GM19397 (cell line): Measurements from ENCODE around the gene KLF6.

Experiments
- ATAC-seq: cut with Tn5 transposase; IDR thresholded peaks from one replicate; pipeline ENCODE4 v1.9.1; 2021; ENCODE audit warnings: mild to moderate bottlenecking, moderate library complexity; ENCODE audit not compliant: unreplicated experiment

KLF6 gene

GRCh38 chr10:3790272-3790671, 5.3 kb upstream of the KLF6 start:
- ATAC-seq = no peak

- ATAC-seq = no peak
Observed at GRCh38 chr10:3789621-3790020, 4.6 kb upstream of the KLF6 start.

DNA sequence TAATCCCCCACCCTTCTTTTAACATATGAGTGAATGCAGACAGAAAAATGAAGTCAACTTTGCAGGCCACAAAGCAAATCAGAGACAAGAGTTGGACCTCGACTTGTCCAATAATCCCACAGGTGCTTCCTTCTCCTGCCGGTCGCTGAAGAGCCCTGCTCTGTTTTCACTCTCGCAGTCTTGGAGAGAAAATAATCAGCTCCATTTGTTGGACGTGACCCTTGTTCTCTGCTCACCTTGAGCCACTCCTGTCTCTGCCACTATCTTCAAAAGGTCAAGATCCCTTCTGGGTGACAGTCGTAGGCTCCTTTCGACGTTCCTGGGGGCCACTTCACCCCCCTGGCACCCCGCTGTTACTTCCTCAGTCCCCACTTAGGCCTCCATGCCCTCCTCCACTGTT, 2.8 kb upstream of the KLF6 start:
- ATAC-seq = no peak

DNA sequence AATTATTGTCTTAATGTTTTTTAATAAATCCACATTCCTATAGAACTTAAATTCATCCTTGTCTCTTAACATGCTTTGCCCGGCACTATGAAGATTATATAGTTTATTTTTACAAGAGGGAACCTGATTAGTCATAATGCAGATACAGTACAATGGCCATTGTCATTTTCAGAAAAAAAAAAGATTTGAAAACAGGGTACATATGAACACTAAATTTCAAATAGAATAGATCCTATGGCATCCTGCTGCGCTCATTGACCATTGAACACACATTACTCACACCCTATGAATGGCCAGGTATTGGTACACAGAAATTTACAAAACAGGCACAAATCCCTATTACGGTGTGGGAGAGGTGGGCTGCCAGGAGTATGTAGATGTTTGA, 2.0 kb upstream of the KLF6 start:
- no peak for ATAC-seq

- ATAC-seq = no peak
Observed at GRCh38 chr10:3786295-3787015, 1.4 kb upstream of the KLF6 start.

GRCh38 chr10:3785851-3786271, 852 bp upstream of the KLF6 start:
- ATAC-seq = no peak

GRCh38 chr10:3785251-3785850, 342 bp upstream of the KLF6 start:
- ATAC-seq = peak; percentile 74

DNA sequence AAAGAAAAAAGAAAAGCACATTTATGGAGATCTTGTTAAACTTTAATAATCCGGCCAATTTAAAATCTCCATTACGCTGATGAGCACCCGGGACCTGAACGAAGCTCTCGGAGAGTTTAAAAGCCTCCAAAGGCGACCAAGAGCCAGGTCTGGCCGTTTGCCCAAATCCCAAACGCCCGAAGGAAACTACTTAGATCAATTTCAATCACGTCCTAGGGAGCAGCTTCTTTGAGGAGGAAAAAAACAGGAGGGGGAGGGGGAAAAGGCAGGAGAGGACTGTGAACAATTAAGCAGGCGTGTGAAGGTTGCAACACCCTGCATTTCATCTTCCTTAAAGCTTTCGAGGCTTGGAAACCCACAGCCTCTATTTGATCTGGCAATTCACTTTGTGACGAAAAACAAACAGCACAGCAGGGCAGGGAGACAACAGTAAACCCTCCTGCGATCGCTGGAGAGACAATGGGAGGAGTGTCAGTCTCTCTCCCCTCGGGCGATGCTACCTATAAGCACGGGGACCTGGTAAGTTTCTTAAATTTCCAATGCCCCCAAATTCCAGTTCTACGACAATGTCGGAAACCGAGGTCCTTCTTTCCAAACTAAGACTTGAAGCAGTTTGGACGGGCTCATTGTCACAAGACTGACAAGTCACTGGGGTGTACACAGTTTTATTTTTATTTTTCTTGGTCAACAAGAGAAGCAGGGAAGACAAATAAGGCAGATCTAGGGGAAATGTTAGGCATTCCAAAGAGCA, 1.2 kb downstream of the KLF6 start:
- no peak for ATAC-seq

DNA sequence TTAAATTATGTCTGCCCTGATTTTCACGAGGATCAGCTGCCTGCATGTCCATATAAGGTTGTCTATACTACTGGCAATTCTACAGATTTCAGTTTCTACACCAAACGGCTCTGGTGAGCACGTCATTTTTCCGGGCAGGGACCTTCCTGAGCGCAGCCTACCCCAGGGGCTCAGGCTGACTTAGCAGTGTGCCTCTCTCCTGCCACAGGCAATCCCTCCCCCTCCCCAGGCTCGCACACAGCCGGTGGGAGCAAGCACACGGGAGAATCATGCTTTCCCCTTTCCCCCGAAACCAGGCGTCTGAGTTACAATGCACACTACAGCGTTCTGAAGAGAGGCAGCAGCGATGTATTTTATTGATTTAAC, 1.7 kb downstream of the KLF6 start:
- ATAC-seq = no peak

- ATAC-seq = no peak
Observed at GRCh38 chr10:3782451-3783315, 2.3 kb downstream of the KLF6 start.

- ATAC-seq = no peak
Observed at GRCh38 chr10:3782146-3782450, 2.9 kb downstream of the KLF6 start.

GRCh38 chr10:3781468-3782145, 3.4 kb downstream of the KLF6 start:
- ATAC-seq = no peak

GRCh38 chr10:3780771-3781467, 4.1 kb downstream of the KLF6 start:
- no peak for ATAC-seq

DNA sequence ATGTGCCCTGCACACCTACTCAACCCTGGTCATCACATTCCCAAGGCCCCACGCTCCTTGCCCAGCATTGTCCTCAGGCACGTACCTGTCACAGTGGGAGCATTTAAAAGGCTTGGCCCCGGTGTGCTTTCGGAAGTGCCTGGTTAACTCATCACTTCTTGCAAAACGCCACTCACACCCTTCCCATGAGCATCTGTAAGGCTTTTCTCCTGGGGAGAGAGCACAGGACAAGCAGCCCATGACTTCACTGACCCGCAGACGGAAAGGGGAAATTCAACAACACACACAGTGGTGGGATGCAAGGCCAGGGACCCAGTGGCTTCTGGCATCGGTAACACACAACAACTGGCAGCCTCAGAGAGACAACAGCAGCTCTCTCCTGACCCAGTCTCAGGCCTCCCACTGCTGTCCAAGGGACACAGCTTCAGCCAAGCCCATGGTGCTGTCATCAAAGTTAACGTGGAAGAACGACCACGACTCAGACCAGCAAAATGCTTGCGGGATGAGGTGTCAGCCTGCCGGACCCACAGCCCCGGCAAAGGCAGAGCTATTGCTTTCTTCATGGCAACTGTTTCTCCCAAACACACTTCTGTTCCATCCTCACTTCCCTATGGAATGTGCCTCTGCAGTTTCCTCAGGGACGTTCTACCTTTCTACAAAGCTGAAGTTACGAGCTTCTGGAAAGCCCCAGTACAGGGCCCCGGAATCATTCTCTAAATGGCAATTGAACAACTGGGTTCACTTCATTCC, 4.8 kb downstream of the KLF6 start:
- no peak for ATAC-seq

- no peak for ATAC-seq
Observed at GRCh38 chr10:3779158-3779741, 5.8 kb downstream of the KLF6 start.

GRCh38 chr10:3778692-3779157, 6.3 kb downstream of the KLF6 start:
- ATAC-seq = no peak

- no peak for ATAC-seq
Observed at GRCh38 chr10:3777981-3778691, 6.9 kb downstream of the KLF6 start.

GRCh38 chr10:3776796-3777571, 8.0 kb downstream of the KLF6 start:
- no peak for ATAC-seq
